Activated CD4-positive, alpha-beta memory T cell treated with anti-CD3 and anti-CD28 coated beads for 36 hours (primary cell): ENCODE data around the gene OLFML2B. TPM values are rescaled to one million over a fixed set of nuclear protein-coding genes. Genes with fewer than 3 reads are reported as not detected.

Experiments used
- CTCF ChIA-PET: fragments of 350-600 bp; sonication (Branson Sonifier 250); formaldehyde crosslinking; loops from one replicate; lab custom pipeline; 2021; ENCODE audit warnings: antibody characterized with exemption, inconsistent platforms; lab: Charles Lee
- POLR2A ChIA-PET: fragments of 350-600 bp; sonication (Branson Sonifier 250); formaldehyde crosslinking; loops from one replicate; lab custom pipeline; 2021; ENCODE audit warnings: antibody characterized with exemption; lab: Charles Lee
- DNase-seq: peaks from one replicate; pipeline ENCODE4 v3.0.0-alpha.2; 2020
- H3K27ac Mint-ChIP-seq: one replicate; pipeline ENCODE4 v1.8.0; 2021; ENCODE audit warnings: mixed read lengths
- H3K27me3 Mint-ChIP-seq: one replicate; pipeline ENCODE4 v1.8.0; 2021; ENCODE audit warnings: mixed read lengths
- H3K36me3 Mint-ChIP-seq: one replicate; pipeline ENCODE4 v1.8.0; 2021; ENCODE audit warnings: mixed read lengths
- H3K4me1 Mint-ChIP-seq: one replicate; pipeline ENCODE4 v1.8.0; 2021; ENCODE audit warnings: low read depth, mixed read lengths
- H3K4me3 Mint-ChIP-seq: one replicate; pipeline ENCODE4 v1.8.0; 2021; ENCODE audit warnings: mild to moderate bottlenecking, mixed read lengths
- H3K9me3 Mint-ChIP-seq: one replicate; pipeline ENCODE4 v1.8.0; 2021; ENCODE audit warnings: mixed read lengths
- intact Hi-C: fragments of 100-400 bp; cut with micrococcal nuclease; formaldehyde crosslinking; loops from one replicate; pipeline ENCODE4 v1.15.1; 2023
- total RNA-seq, 2 experiments: library from RNA; stranded (reverse); gene quantifications; one replicate each; pipeline ENCODE4 v1.2.3, GENCODE V29; 2021

OLFML2B gene
- total RNA-seq, 2 experiments from 2014 or later = not detected

DNA sequence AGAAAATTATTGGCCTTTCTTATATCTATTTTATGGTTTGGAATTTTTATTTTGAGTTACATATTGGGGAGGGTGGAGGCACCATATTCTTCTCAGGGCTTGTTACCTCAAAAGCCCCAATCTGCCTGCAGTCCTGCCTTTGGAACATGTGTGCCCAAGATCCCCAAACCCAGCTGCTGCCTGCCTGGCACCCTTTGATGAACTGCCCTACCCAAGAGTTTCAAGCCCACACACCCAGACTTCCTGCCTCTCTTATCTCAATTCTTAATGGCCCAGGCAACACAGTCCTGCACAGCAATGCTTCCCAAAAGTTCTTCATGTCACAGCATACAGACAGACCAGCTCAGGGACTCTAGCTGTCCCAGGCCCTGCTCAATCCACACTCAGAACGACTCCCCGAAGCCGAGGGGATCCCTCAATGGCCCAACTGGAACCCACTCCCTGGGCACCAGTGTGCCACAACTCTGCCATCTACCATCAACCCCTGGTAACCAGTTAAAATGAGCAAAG is 19.2 kb downstream of the OLFML2B start:
- DNase-seq = no peak
- Mint-ChIP-seq H3K27me3 (peaks cover 1% of the 10 kb centered on the region), H3K27ac (no peak overlapping the region), H3K4me3 (no peak overlapping the region), H3K36me3 (no peaks in the 10 kb centered on the region), H3K4me1 (peaks cover 2% of the 10 kb centered on the region), H3K9me3 (no peaks in the 10 kb centered on the region)
- intact Hi-C loops = no loop called here
- CTCF ChIA-PET = no interaction called here
- POLR2A ChIA-PET = no interaction called here

DNA sequence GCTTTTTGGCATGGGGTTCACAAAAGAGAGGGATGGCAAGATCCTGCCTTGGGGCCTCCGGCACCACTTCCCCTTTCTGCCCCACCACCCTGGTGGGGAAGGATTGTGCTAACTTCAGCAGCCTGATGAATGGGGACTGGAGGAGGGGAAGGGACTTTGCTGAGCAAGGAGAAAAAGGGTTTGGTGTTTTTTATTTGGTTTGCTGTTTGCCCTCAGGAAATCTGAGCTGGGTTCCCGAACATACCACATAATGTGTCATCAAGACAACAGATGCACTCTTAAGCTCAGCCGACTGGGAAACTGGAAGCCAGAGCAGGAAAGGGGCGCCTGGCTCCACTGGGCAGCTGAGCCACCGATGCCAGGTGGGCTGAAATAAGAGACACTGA is 19.8 kb downstream of the OLFML2B start:
- ChIA-PET CTCF (no interaction called here), POLR2A (no interaction called here)
- intact Hi-C loops = no loop called here
- H3K27ac Mint-ChIP-seq = no peak overlapping the region
- peaks cover 2% of the 10 kb centered on the region for H3K4me1 Mint-ChIP-seq
- no peak for DNase-seq
- no peaks in the 10 kb centered on the region for H3K9me3 Mint-ChIP-seq
- no peaks in the 10 kb centered on the region for H3K36me3 Mint-ChIP-seq
- no peak overlapping the region for H3K4me3 Mint-ChIP-seq
- peaks cover 1% of the 10 kb centered on the region for H3K27me3 Mint-ChIP-seq

DNA sequence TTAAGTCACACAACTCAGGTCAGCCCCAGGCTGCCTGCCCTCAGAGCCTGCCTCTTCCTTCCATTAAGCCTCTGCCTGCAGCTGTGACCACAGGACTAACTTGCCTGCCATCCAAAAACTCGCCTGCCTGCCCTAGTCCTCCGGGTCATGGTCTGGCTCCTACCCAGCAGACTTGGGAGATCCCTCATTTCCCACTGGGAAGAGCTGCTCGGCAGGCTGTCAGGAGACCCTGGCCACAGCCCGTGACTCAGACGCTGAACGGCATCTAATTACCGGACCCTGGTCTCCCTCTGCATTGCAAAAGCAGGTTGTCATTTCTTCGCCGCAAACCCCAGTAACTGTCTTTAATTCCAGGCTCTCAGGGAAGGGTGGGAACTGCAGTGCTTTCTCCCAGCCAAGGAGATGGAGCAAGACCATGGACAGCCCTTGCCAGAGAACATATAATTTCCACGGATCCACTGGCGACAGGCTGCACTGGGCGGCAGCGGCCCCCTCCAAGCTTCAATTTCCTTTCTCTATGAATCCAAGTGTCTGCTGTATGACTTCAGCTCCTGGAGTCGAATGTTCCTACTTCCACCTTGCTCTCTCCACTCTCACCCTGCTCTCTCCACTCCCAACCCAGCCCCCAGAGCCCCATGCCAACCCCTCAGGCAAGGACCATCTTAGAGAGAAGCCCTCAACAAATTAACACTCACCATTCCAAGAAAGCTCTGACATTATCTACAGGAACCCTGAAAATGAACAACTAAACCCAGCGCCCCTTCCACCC is 20.4 kb downstream of the OLFML2B start:
- Mint-ChIP-seq H3K27me3 (peaks cover 1% of the 10 kb centered on the region), H3K9me3 (no peaks in the 10 kb centered on the region), H3K36me3 (no peaks in the 10 kb centered on the region), H3K4me1 (peaks cover 2% of the 10 kb centered on the region), H3K27ac (no peak overlapping the region), H3K4me3 (no peak overlapping the region)
- intact Hi-C loops = no loop called here
- DNase-seq = no peak
- POLR2A ChIA-PET = no interaction called here
- CTCF ChIA-PET = no interaction called here

DNA sequence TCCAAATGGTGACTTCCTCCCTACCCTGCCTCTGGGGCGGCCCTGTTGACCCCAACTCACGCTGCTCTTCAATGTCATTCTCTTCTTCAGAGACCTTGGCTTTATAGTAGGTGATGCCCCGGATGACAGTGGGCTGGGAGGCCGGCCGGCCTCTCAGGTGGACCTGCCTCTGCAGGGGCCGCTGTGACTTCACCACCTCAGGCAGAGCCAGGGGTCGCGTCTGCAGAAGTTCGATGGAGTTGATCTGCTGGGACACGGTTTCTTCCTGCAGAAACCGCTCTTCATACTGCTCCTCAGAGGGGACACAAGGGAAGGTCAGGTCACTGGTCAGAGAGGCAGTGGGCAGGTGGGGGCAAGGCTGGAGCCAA is 23.6 kb downstream of the OLFML2B start:
- Mint-ChIP-seq H3K27ac (no peak overlapping the region), H3K36me3 (no peaks in the 10 kb centered on the region), H3K4me3 (no peak overlapping the region), H3K27me3 (peaks cover 1% of the 10 kb centered on the region), H3K9me3 (no peaks in the 10 kb centered on the region), H3K4me1 (peaks cover 2% of the 10 kb centered on the region)
- ChIA-PET POLR2A (no interaction called here), CTCF (no interaction called here)
- intact Hi-C loops = no loop called here
- DNase-seq = no peak

DNA sequence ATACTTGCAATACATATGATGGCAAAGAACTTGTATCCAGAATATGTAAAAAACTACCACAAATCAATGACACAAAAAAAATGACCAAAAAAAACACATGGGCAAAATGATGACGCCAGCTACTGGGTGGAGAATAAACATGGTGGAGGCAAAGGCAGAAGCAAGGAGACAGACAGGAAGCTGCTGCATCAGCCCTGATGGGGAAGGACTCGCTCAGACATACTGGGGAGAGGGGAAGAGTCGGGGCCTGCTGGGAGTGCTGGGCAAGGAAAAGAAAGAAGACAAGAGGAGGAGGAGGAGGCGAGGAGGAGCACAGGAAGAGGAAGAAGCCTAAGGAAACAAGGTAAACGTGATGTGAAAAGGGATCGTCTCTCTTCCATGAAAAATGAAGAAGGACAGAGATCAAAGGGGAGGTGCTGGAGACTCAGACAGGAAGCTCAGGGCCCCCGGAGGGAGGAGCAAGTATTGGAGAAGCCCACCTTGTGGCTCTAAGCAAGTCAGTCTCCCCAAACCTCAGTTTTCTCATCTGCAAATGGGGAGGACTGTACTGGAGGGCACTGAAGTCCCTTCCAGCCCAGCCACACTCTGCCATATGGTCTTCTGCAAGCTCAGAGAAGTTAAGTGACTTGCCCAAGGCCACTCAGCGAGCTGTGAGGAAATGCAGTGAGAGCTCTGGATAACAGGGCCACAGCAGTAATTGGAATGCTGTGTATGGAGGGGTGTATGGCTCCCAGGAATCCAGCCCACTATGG is 24.2 kb downstream of the OLFML2B start:
- intact Hi-C loops = no loop called here
- H3K4me3 Mint-ChIP-seq = no peak overlapping the region
- H3K27me3 Mint-ChIP-seq = peaks cover 1% of the 10 kb centered on the region
- H3K9me3 Mint-ChIP-seq = no peaks in the 10 kb centered on the region
- ChIA-PET POLR2A (no interaction called here), CTCF (interaction anchor here (1.3 kb wide), 1 partner anchor 38 kb away, joined by 3 read pairs; no protein-coding TSS in a partner anchor)
- peaks cover 2% of the 10 kb centered on the region for H3K4me1 Mint-ChIP-seq
- no peaks in the 10 kb centered on the region for H3K36me3 Mint-ChIP-seq
- no peak for DNase-seq
- H3K27ac Mint-ChIP-seq = no peak overlapping the region

DNA sequence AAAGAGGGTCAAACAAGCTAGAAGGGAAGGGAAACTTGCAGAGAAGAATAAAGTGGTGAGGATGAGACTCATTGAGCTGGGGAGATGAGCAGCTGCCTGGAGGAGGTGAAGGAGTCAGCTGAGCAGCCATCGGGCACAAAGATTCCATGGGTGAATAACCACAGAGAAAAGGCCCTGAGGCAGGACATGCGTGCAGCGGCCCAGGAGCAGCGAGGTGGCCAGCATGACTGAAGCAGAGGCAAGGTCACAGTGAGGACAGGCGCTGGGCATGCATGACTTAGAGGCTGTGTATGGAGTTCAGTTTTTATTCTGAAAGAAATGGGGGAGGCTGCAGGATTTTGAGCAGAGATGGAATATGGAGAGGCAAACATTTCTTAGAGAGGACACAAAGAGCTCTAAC is 24.9 kb downstream of the OLFML2B start:
- ChIA-PET POLR2A (no interaction called here), CTCF (interaction anchor here (1.3 kb wide), 1 partner anchor 38 kb away, joined by 3 read pairs; no protein-coding TSS in a partner anchor)
- intact Hi-C loops = no loop called here
- Mint-ChIP-seq H3K36me3 (no peaks in the 10 kb centered on the region), H3K27ac (no peak overlapping the region), H3K27me3 (peaks cover 1% of the 10 kb centered on the region), H3K4me3 (no peak overlapping the region), H3K9me3 (no peaks in the 10 kb centered on the region), H3K4me1 (no peaks in the 10 kb centered on the region)
- no peak for DNase-seq

DNA sequence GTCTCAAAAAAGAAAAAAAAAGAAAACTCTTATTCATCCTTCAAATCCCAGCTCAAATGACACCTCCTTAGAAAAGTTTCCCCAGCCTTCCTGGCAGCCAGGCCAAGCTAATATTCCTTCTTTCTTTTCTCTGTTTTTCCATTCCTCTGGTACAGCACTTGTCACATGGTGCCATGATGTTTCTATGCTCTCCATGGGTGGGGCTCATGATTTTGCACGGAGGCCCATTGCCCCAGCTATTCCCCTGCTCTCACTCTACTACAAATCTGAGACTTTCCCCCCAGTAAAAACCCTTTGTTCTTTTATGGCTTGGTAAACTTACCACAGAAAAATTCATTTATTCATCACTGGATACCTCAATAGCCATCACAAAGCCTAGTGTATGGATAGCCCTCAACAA is 26.5 kb downstream of the OLFML2B start:
- no peak for DNase-seq
- Mint-ChIP-seq H3K27me3 (no peaks in the 10 kb centered on the region), H3K4me1 (no peaks in the 10 kb centered on the region), H3K9me3 (no peaks in the 10 kb centered on the region), H3K4me3 (no peak overlapping the region), H3K36me3 (no peaks in the 10 kb centered on the region), H3K27ac (no peak overlapping the region)
- CTCF ChIA-PET = interaction anchor here (1.0 kb wide), 1 partner anchor 392 kb away, joined by 3 read pairs; no protein-coding TSS in a partner anchor
- intact Hi-C loops = no loop called here
- POLR2A ChIA-PET = no interaction called here

DNA sequence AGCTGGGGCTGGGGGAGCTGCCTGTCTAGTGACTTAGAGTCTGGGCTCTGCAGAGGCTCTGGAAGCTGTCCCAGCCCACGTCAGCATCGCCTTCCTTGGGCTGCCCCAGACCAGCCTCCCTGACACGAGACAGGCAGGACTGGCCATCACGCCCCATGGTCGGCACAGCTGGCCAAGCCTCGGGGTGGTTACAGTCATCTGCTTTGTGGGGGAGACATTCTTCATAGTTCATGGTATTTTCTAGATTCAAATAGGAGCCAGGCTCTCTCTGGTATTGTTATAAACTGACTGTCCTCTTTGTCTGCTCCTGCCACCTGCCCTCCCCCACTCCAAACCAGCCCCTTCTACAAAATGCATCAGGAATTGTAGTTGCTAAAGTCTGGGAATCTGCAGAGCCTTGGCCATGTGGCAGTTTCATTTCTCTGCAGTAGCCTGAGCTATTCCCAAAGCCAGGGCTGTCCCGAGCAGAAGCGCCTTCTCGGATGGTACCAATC is 29.4 kb downstream of the OLFML2B start:
- no peak for DNase-seq
- H3K4me3 Mint-ChIP-seq = no peak overlapping the region
- H3K9me3 Mint-ChIP-seq = no peaks in the 10 kb centered on the region
- intact Hi-C loops = no loop called here
- H3K27me3 Mint-ChIP-seq = no peaks in the 10 kb centered on the region
- CTCF ChIA-PET = interaction anchor here (0.9 kb wide), 1 partner anchor 43 kb away, joined by 4 read pairs; no protein-coding TSS in a partner anchor
- H3K36me3 Mint-ChIP-seq = no peaks in the 10 kb centered on the region
- no peaks in the 10 kb centered on the region for H3K4me1 Mint-ChIP-seq
- POLR2A ChIA-PET = no interaction called here
- no peak overlapping the region for H3K27ac Mint-ChIP-seq

DNA sequence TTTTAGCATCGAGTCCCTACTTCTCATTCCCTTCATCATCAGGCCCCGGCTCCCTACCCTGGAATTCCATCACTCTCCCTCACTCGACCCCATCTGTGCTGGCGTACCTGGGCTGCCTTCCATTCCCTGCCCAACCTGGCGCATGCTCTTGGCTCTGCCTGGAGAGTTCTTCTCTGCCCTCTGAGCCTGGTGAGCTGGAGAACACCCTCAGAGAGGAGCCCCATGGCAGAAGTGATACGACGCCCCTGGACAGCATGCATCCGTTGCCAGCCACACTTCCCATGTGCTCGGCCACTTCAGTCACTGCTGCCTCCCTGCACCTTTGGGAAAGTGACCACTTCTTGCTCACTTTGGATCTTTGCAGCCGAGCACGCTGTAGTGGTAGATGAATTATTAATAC is 30.1 kb downstream of the OLFML2B start:
- intact Hi-C loops = no loop called here
- POLR2A ChIA-PET = no interaction called here
- Mint-ChIP-seq H3K9me3 (no peaks in the 10 kb centered on the region), H3K4me3 (no peak overlapping the region), H3K4me1 (no peaks in the 10 kb centered on the region), H3K27ac (no peak overlapping the region), H3K36me3 (no peaks in the 10 kb centered on the region), H3K27me3 (peaks cover 4% of the 10 kb centered on the region)
- no peak for DNase-seq
- CTCF ChIA-PET = no interaction called here

DNA sequence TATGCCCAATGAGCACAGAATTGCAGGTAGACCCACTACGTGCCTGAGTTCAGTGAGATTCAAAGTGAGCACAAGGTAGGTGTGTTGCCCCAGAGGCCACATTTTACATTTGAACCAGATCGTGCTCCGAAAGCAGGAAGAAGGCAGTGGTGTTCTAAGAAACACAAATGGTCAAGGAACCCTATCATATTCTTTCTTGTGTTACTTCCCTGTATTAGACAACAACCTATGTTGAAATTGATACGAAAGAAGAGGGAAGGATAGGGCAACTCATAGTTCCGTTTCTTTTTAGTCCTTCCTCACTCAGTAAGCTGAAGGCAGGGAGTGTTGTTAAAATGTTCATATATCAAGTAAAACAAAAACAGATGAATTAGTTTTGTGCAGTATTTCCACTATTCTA is 33.9 kb downstream of the OLFML2B start:
- ChIA-PET POLR2A (no interaction called here), CTCF (no interaction called here)
- intact Hi-C loops = no loop called here
- Mint-ChIP-seq H3K27ac (no peak overlapping the region), H3K27me3 (peaks cover 4% of the 10 kb centered on the region), H3K4me3 (no peak overlapping the region), H3K9me3 (peaks cover 8% of the 10 kb centered on the region), H3K4me1 (no peaks in the 10 kb centered on the region), H3K36me3 (peaks cover 1% of the 10 kb centered on the region)
- no peak for DNase-seq

DNA sequence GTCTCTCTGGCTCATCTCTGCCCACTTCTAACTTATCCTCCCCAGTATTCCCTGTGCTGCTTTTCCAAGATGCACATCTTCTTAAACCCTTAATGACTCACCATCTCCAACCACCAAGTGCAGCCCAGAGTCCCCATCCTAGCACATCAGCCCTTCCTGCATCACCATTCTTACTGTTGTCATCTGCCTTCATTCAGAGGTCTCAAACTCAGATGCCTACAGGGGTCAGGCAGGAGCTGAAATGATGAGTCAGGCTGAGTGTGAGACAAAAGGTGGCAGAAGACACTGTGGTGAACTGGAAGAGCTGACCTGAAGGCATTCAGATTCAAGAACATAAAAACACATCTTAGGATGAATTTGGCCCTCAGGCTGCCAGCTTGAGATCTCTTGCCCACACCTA is 34.6 kb downstream of the OLFML2B start:
- POLR2A ChIA-PET = no interaction called here
- no peak for DNase-seq
- H3K27ac Mint-ChIP-seq = no peak overlapping the region
- no peak overlapping the region for H3K4me3 Mint-ChIP-seq
- CTCF ChIA-PET = no interaction called here
- intact Hi-C loops = no loop called here
- H3K36me3 Mint-ChIP-seq = peaks cover 1% of the 10 kb centered on the region
- H3K27me3 Mint-ChIP-seq = peaks cover 4% of the 10 kb centered on the region
- H3K9me3 Mint-ChIP-seq = peaks cover 8% of the 10 kb centered on the region
- H3K4me1 Mint-ChIP-seq = no peaks in the 10 kb centered on the region

DNA sequence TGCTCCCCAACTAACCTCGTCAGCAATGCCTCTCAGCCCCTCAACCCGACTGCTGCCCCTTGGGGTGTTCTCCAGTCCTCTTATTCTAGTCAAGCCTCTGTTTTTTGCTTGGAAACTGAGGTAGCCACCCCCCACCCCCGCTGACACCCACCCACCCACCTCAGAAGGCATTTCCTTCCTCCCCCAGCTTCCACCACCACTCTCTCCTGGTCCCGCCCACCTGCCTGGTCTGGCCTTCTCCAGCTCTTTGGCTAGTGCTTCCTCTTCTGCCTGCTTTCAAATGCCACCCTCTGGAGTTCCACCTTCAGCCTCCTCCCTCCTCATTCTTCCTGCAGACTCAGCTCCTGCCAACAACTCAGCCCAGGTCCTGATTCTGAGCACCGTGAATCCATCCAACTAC is 35.3 kb downstream of the OLFML2B start:
- CTCF ChIA-PET = interaction anchor here (1.3 kb wide), 1 partner anchor 30 kb away, joined by 5 read pairs; no protein-coding TSS in a partner anchor
- Mint-ChIP-seq H3K27ac (no peak overlapping the region), H3K4me1 (no peaks in the 10 kb centered on the region), H3K9me3 (peaks cover 8% of the 10 kb centered on the region), H3K4me3 (no peak overlapping the region), H3K27me3 (peaks cover 4% of the 10 kb centered on the region), H3K36me3 (peaks cover 1% of the 10 kb centered on the region)
- POLR2A ChIA-PET = no interaction called here
- intact Hi-C loops = no loop called here
- DNase-seq = no peak
